ENCODE data around the gene CD164. TPM values are rescaled to one million over a fixed set of nuclear protein-coding genes. Genes with fewer than 3 reads are reported as not detected.

CD164 gene
- total RNA-seq, 4 donors from 2014 or later: 119 to 175 (median 129) TPM

DNA sequence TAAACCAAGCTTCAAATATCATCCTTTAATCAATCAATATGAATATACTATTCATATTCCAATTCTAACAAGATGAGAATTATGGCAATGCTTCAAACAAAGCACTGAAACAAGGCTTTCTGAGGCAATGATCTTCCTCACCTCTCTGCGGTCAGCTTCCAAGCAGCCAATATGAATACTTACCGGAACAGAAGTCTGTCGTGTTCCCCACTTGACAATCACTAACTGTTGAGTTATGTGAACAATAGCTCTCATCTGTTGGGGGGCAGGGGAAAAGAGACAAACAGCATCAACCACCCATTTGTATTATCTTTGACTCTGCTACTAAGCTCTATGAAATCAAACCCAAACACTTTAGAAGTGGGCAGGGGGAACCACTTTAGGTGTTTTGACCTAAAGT lies 4.5 kb downstream of the CD164 start:
- Histone ChIP-seq H3K27ac (no peak overlapping the region), H3K4me1 (peaks cover 0 to 63% (median 25%) of the 10 kb centered on the region in 4 donors), H3K27me3 (no peaks in the 10 kb centered on the region), H3K36me3 (peaks cover 0 to 54% (median 24%) of the 10 kb centered on the region in 3 donors), H3K4me3 (no peak overlapping the region), H3K9me3 (no peaks in the 10 kb centered on the region)
- TF ChIP-seq, protein P1, sequence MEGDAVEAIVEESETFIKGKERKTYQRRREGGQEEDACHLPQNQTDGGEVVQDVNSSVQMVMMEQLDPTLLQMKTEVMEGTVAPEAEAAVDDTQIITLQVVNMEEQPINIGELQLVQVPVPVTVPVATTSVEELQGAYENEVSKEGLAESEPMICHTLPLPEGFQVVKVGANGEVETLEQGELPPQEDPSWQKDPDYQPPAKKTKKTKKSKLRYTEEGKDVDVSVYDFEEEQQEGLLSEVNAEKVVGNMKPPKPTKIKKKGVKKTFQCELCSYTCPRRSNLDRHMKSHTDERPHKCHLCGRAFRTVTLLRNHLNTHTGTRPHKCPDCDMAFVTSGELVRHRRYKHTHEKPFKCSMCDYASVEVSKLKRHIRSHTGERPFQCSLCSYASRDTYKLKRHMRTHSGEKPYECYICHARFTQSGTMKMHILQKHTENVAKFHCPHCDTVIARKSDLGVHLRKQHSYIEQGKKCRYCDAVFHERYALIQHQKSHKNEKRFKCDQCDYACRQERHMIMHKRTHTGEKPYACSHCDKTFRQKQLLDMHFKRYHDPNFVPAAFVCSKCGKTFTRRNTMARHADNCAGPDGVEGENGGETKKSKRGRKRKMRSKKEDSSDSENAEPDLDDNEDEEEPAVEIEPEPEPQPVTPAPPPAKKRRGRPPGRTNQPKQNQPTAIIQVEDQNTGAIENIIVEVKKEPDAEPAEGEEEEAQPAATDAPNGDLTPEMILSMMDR (IDR thresholded peaks at IDR 0.05): no peak
- TF ChIP-seq POLR2A (IDR thresholded peaks at IDR 0.05) (no peak), EP300 (IDR thresholded peaks at IDR 0.05) (no peak)
- DNase-seq (ENCODE audit: low spot score in 2 of 2): no peak
- WGBS, 2 donors: 69 to 71% methylated on average over 3 of the region's 3 CpGs

DNA sequence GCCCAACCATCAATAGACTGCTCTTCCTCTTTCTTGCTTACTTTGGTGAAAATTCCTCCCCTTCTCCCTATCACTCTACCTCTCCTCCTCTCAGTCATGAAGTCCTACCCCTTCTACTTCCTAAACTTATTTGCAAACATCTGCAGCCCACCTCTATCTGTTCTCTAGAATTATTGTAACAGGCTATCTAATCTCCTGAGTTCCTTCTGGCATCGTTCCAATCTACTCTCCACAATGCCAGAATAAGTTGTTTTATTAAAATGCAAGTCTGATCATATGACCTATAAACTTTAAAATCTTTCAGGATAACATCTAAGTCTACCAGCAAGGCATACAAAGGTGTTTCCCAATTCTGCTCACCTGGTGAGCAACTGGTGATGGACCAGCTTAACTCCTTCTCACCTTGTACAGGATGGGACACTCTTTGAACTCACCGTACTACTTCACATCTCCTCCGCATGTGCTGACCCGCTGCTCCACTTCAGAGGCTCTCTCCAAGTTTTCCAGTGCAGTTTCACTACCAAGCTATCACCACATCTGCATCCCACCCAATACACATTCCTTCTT lies 7.9 kb downstream of the CD164 start:
- Histone ChIP-seq H3K4me3 (no peak overlapping the region), H3K36me3 (peaks cover 0 to 76% (median 24%) of the 10 kb centered on the region in 3 donors), H3K27ac (no peak overlapping the region), H3K9me3 (no peaks in the 10 kb centered on the region), H3K27me3 (no peaks in the 10 kb centered on the region), H3K4me1 (peaks cover 0 to 80% (median 26%) of the 10 kb centered on the region in 4 donors)
- TF ChIP-seq POLR2A (IDR thresholded peaks at IDR 0.05) (no peak), EP300 (IDR thresholded peaks at IDR 0.05) (no peak)
- TF ChIP-seq, protein P1 (IDR thresholded peaks at IDR 0.05): no peak
- no peak for DNase-seq (ENCODE audit: low spot score in 2 of 2)
- WGBS, 2 donors: 69 to 92% methylated on average over 4 of the region's 4 CpGs

- TF ChIP-seq POLR2A (IDR thresholded peaks at IDR 0.05) (no peak), EP300 (IDR thresholded peaks at IDR 0.05) (peak in 1 of 2 donors; percentile 17)
- Histone ChIP-seq H3K27ac (no peak overlapping the region), H3K9me3 (no peaks in the 10 kb centered on the region), H3K36me3 (peaks cover 0 to 82% (median 26%) of the 10 kb centered on the region in 3 donors), H3K4me1 (peaks cover 0 to 74% (median 20%) of the 10 kb centered on the region in 4 donors), H3K27me3 (no peaks in the 10 kb centered on the region), H3K4me3 (no peak overlapping the region)
- DNase-seq (ENCODE audit: low spot score in 2 of 2): no peak
- 88 to 92% methylated on average over 4 of the region's 4 CpGs for WGBS, 2 donors
Observed at GRCh38 chr6:109373762-109374161, 8.5 kb downstream of the CD164 start.

- WGBS, 2 donors: 76 to 84% methylated on average over 4 of the region's 4 CpGs
- peaks cover 0 to 84% (median 27%) of the 10 kb centered on the region in 3 donors for H3K36me3 ChIP-seq
- TF ChIP-seq POLR2A (IDR thresholded peaks at IDR 0.05) (no peak), EP300 (IDR thresholded peaks at IDR 0.05) (no peak)
- TF ChIP-seq, protein P1 (IDR thresholded peaks at IDR 0.05): no peak
- peaks cover 0 to 70% (median 18%) of the 10 kb centered on the region in 4 donors for H3K4me1 ChIP-seq
- no peak for DNase-seq (ENCODE audit: low spot score in 2 of 2)
- no peaks in the 10 kb centered on the region for H3K9me3 ChIP-seq
- no peak overlapping the region for H3K4me3 ChIP-seq
- H3K27ac ChIP-seq: no peak overlapping the region
- H3K27me3 ChIP-seq: no peaks in the 10 kb centered on the region
Observed at GRCh38 chr6:109373331-109373730, 8.9 kb downstream of the CD164 start.

DNA sequence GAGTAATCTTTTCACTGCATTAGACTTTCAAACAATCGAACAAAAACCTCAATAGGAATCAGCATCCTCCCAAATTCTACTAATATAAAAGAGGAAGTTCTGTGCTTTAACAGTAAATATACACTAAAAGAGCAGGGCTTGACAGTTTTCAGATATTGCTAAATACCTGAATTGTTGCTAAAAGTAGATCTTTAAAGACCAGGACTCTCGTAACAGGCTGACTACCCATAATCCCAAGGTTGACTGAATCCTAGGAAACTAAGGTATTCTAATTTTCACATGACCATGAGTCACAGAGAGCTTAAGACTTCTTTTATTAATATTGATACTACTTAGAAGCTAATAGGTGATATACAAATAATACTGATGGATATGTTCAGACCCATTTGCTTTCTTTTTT lies 10.1 kb downstream of the CD164 start:
- peaks cover 0 to 84% (median 27%) of the 10 kb centered on the region in 3 donors for H3K36me3 ChIP-seq
- WGBS, 2 donors: 58 to 79% methylated on average over 2 of the region's 2 CpGs

More for the DNA sequence above, 10.1 kb downstream of the CD164 start:
- Histone ChIP-seq H3K27me3 (no peaks in the 10 kb centered on the region), H3K9me3 (no peaks in the 10 kb centered on the region), H3K4me3 (no peak overlapping the region), H3K27ac (peak overlapping the region in 1 of 4 donors; percentile 39), H3K4me1 (peaks cover 0 to 58% (median 17%) of the 10 kb centered on the region in 4 donors)
- DNase-seq (ENCODE audit: low spot score in 2 of 2): no peak
- TF ChIP-seq POLR2A (IDR thresholded peaks at IDR 0.05) (no peak), EP300 (IDR thresholded peaks at IDR 0.05) (no peak)
- TF ChIP-seq, protein P1 (IDR thresholded peaks at IDR 0.05): no peak

Data from tibial nerve (tissue), 4 donors.